ENCODE results near the gene KIAA1755. TPM values are rescaled to one million over a fixed set of nuclear protein-coding genes. Genes with fewer than 3 reads are reported as not detected.
"Not testable (repeated sequence)": the region's sequence is repeated elsewhere in the genome, so short reads cannot be mapped to it uniquely, and the experiment has no call there.

Gene KIAA1755
- total RNA-seq, 2 experiments from 2014 or later: not detected

GRCh38 chr20:38269715-38270114 is 9.2 kb upstream of the KIAA1755 start:
- intact Hi-C loops (cut with micrococcal nuclease): no loop called here
- no peak overlapping the region for H3K4me3 Mint-ChIP-seq
- ChIA-PET CTCF (no interaction called here), POLR2A (no interaction called here)
- no peaks in the 10 kb centered on the region for H3K4me1 Mint-ChIP-seq (ENCODE audit: low read depth)
- no peak overlapping the region for H3K27ac Mint-ChIP-seq
- no peaks in the 10 kb centered on the region for H3K9me3 Mint-ChIP-seq
- DNase-seq: no peak
- no peaks in the 10 kb centered on the region for H3K36me3 Mint-ChIP-seq
- peaks cover 8% of the 10 kb centered on the region for H3K27me3 Mint-ChIP-seq

GRCh38 chr20:38269040-38269439 is 8.5 kb upstream of the KIAA1755 start:
- DNase-seq: no peak
- H3K4me3 Mint-ChIP-seq: no peak overlapping the region
- H3K27ac Mint-ChIP-seq: no peak overlapping the region
- ChIA-PET POLR2A (no interaction called here), CTCF (no interaction called here)
- no peaks in the 10 kb centered on the region for H3K36me3 Mint-ChIP-seq
- intact Hi-C loops (cut with micrococcal nuclease): no loop called here
- H3K27me3 Mint-ChIP-seq: peaks cover 8% of the 10 kb centered on the region
- H3K4me1 Mint-ChIP-seq (ENCODE audit: low read depth): no peaks in the 10 kb centered on the region
- no peaks in the 10 kb centered on the region for H3K9me3 Mint-ChIP-seq

GRCh38 chr20:38267901-38268514 is 7.5 kb upstream of the KIAA1755 start:
- ChIA-PET POLR2A (no interaction called here), CTCF (no interaction called here)
- no peaks in the 10 kb centered on the region for H3K36me3 Mint-ChIP-seq
- H3K9me3 Mint-ChIP-seq: no peaks in the 10 kb centered on the region
- no peaks in the 10 kb centered on the region for H3K4me1 Mint-ChIP-seq (ENCODE audit: low read depth)
- H3K27ac Mint-ChIP-seq: no peak overlapping the region
- peaks cover 8% of the 10 kb centered on the region for H3K27me3 Mint-ChIP-seq
- no peak overlapping the region for H3K4me3 Mint-ChIP-seq
- no peak for DNase-seq
- intact Hi-C loops (cut with micrococcal nuclease): no loop called here

GRCh38 chr20:38267296-38267695 is 6.8 kb upstream of the KIAA1755 start:
- no peaks in the 10 kb centered on the region for H3K4me1 Mint-ChIP-seq (ENCODE audit: low read depth)
- POLR2A ChIA-PET: no interaction called here
- CTCF ChIA-PET: no interaction called here
- H3K9me3 Mint-ChIP-seq: no peaks in the 10 kb centered on the region
- no peak for DNase-seq
- no peak overlapping the region for H3K27ac Mint-ChIP-seq
- H3K36me3 Mint-ChIP-seq: no peaks in the 10 kb centered on the region
- intact Hi-C loops (cut with micrococcal nuclease): no loop called here
- H3K27me3 Mint-ChIP-seq: peaks cover 10% of the 10 kb centered on the region
- H3K4me3 Mint-ChIP-seq: no peak overlapping the region

- intact Hi-C loops (cut with micrococcal nuclease): no loop called here
- DNase-seq: no peak
- CTCF ChIA-PET: no interaction called here
- Mint-ChIP-seq H3K4me3 (no peak overlapping the region), H3K36me3 (no peaks in the 10 kb centered on the region), H3K9me3 (no peaks in the 10 kb centered on the region), H3K4me1 (ENCODE audit: low read depth) (no peaks in the 10 kb centered on the region), H3K27me3 (peaks cover 13% of the 10 kb centered on the region), H3K27ac (no peak overlapping the region)
- POLR2A ChIA-PET: no interaction called here
Measured at GRCh38 chr20:38266426-38266825, 5.9 kb upstream of the KIAA1755 start.

- DNase-seq: no peak
- H3K36me3 Mint-ChIP-seq: no peaks in the 10 kb centered on the region
- intact Hi-C loops (cut with micrococcal nuclease): no loop called here
- ChIA-PET POLR2A (no interaction called here), CTCF (no interaction called here)
- H3K4me1 Mint-ChIP-seq (ENCODE audit: low read depth): no peaks in the 10 kb centered on the region
- no peak overlapping the region for H3K27ac Mint-ChIP-seq
- no peak overlapping the region for H3K4me3 Mint-ChIP-seq
- H3K9me3 Mint-ChIP-seq: no peaks in the 10 kb centered on the region
- H3K27me3 Mint-ChIP-seq: peaks cover 33% of the 10 kb centered on the region
Measured at GRCh38 chr20:38262931-38263330, 2.4 kb upstream of the KIAA1755 start.

GRCh38 chr20:38261054-38261390 is 487 bp upstream of the KIAA1755 start:
- Mint-ChIP-seq H3K27ac (no peak overlapping the region), H3K27me3 (peaks cover 34% of the 10 kb centered on the region), H3K4me1 (ENCODE audit: low read depth) (no peaks in the 10 kb centered on the region), H3K4me3 (no peak overlapping the region), H3K36me3 (no peaks in the 10 kb centered on the region), H3K9me3 (no peaks in the 10 kb centered on the region)
- ChIA-PET CTCF (no interaction called here), POLR2A (no interaction called here)
- intact Hi-C loops (cut with micrococcal nuclease): no loop called here
- DNase-seq: no peak

GRCh38 chr20:38260025-38260377 is 534 bp downstream of the KIAA1755 start:
- no peak for DNase-seq
- no peaks in the 10 kb centered on the region for H3K36me3 Mint-ChIP-seq
- H3K4me3 Mint-ChIP-seq: no peak overlapping the region
- ChIA-PET POLR2A (no interaction called here), CTCF (no interaction called here)
- peaks cover 29% of the 10 kb centered on the region for H3K27me3 Mint-ChIP-seq
- H3K27ac Mint-ChIP-seq: no peak overlapping the region
- no peaks in the 10 kb centered on the region for H3K9me3 Mint-ChIP-seq
- no peaks in the 10 kb centered on the region for H3K4me1 Mint-ChIP-seq (ENCODE audit: low read depth)
- intact Hi-C loops (cut with micrococcal nuclease): no loop called here

- CTCF ChIA-PET: interaction anchor here (1.2 kb wide), 1 partner anchor 37 kb away, joined by 3 read pairs; no protein-coding TSS in a partner anchor
- DNase-seq: no peak
- intact Hi-C loops (cut with micrococcal nuclease): no loop called here
- Mint-ChIP-seq H3K27ac (no peak overlapping the region), H3K36me3 (no peaks in the 10 kb centered on the region), H3K4me3 (no peak overlapping the region), H3K9me3 (no peaks in the 10 kb centered on the region), H3K27me3 (peaks cover 29% of the 10 kb centered on the region), H3K4me1 (ENCODE audit: low read depth) (no peaks in the 10 kb centered on the region)
- POLR2A ChIA-PET: no interaction called here
Measured at GRCh38 chr20:38258545-38259215, 1.9 kb downstream of the KIAA1755 start.

- H3K36me3 Mint-ChIP-seq: no peaks in the 10 kb centered on the region
- intact Hi-C loops (cut with micrococcal nuclease): no loop called here
- CTCF ChIA-PET: no interaction called here
- POLR2A ChIA-PET: no interaction called here
- H3K9me3 Mint-ChIP-seq: no peaks in the 10 kb centered on the region
- DNase-seq: no peak
- H3K4me1 Mint-ChIP-seq (ENCODE audit: low read depth): no peaks in the 10 kb centered on the region
- H3K27me3 Mint-ChIP-seq: peaks cover 26% of the 10 kb centered on the region
- H3K27ac Mint-ChIP-seq: no peak overlapping the region
- no peak overlapping the region for H3K4me3 Mint-ChIP-seq
Measured at GRCh38 chr20:38256966-38257365, 3.6 kb downstream of the KIAA1755 start.

GRCh38 chr20:38256021-38256420 is 4.5 kb downstream of the KIAA1755 start:
- no peak for DNase-seq
- no peak overlapping the region for H3K4me3 Mint-ChIP-seq
- no peaks in the 10 kb centered on the region for H3K4me1 Mint-ChIP-seq (ENCODE audit: low read depth)
- intact Hi-C loops (cut with micrococcal nuclease): no loop called here
- ChIA-PET CTCF (no interaction called here), POLR2A (no interaction called here)
- no peaks in the 10 kb centered on the region for H3K36me3 Mint-ChIP-seq
- no peak overlapping the region for H3K27ac Mint-ChIP-seq
- H3K27me3 Mint-ChIP-seq: peaks cover 22% of the 10 kb centered on the region
- no peaks in the 10 kb centered on the region for H3K9me3 Mint-ChIP-seq

GRCh38 chr20:38255393-38255792 is 5.1 kb downstream of the KIAA1755 start:
- H3K9me3 Mint-ChIP-seq: no peaks in the 10 kb centered on the region
- no peak overlapping the region for H3K27ac Mint-ChIP-seq
- no peaks in the 10 kb centered on the region for H3K36me3 Mint-ChIP-seq
- no peaks in the 10 kb centered on the region for H3K4me1 Mint-ChIP-seq (ENCODE audit: low read depth)
- ChIA-PET CTCF (interaction anchor here (2.2 kb wide), 1 partner anchor 34 kb away, joined by 6 read pairs; no protein-coding TSS in a partner anchor), POLR2A (no interaction called here)
- H3K27me3 Mint-ChIP-seq: peaks cover 19% of the 10 kb centered on the region
- H3K4me3 Mint-ChIP-seq: no peak overlapping the region
- intact Hi-C loops (cut with micrococcal nuclease): no loop called here
- DNase-seq: no peak

GRCh38 chr20:38254621-38255020 is 5.9 kb downstream of the KIAA1755 start:
- DNase-seq; POLR2A ChIA-PET; intact Hi-C loops (cut with micrococcal nuclease); H3K4me1 Mint-ChIP-seq (ENCODE audit: low read depth); H3K9me3 Mint-ChIP-seq; H3K4me3 Mint-ChIP-seq; H3K36me3 Mint-ChIP-seq; H3K27ac Mint-ChIP-seq: not testable (repeated sequence)
- CTCF ChIA-PET: interaction anchor here (2.2 kb wide), 1 partner anchor 33 kb away, joined by 6 read pairs; no protein-coding TSS in a partner anchor
- peaks cover 13% of the 10 kb centered on the region for H3K27me3 Mint-ChIP-seq

Data from activated CD4-positive, alpha-beta memory T cell treated with anti-CD3 and anti-CD28 coated beads for 36 hours (primary cell).